Medulla oblongata (tissue), 1 donor: ENCODE data around the gene ANKRD23.
"Not testable (repeated sequence)": the region's sequence is repeated elsewhere in the genome, so short reads cannot be mapped to it uniquely, and the experiment has no call there.

Source experiments
- DNase-seq: peaks from one replicate; pipeline ENCODE4 v3.0.0-alpha.2; 2015; ENCODE audit errors: extremely low spot score

Gene ANKRD23

DNA sequence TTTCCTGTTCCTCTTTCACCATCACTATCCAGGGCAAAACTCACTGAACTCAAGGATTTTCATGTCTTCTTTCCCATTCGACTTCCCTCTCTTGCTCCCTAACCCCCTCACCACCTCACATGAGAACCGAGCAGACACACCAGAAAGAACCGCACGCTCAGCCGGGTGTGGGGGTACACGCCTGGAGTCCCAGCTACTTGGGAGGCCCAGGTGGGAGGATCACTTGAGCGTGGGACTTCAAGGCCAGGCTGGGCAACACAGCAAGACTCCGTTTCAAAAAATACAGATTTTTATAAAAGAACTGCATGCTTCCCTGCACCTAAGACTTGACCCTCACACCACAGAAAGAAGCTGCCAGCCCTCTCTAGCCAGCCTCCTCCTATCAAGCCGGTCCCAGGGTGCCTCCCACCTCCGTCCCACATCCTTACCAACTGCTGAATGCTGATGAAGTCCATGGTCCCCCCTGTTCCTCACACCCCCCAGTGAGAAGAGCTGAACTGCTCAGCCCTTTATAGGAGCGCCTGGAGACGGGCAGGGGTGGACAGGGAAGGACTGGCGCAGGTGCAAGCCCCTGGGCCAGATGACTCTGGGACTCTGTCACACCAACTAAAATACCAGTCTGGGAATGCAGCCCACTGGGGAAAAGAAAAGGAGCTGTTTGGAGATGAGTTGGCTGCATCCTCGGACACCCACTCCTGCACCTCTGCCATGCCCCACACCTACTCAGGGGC, at the start of gene ANKRD23:
Gene ANKRD23, minus strand, starts transcription at position 484 of the 731 bp plus-strand sequence. Its CDS starts 29 bp downstream, at position 455.
- no peak for DNase-seq

DNA sequence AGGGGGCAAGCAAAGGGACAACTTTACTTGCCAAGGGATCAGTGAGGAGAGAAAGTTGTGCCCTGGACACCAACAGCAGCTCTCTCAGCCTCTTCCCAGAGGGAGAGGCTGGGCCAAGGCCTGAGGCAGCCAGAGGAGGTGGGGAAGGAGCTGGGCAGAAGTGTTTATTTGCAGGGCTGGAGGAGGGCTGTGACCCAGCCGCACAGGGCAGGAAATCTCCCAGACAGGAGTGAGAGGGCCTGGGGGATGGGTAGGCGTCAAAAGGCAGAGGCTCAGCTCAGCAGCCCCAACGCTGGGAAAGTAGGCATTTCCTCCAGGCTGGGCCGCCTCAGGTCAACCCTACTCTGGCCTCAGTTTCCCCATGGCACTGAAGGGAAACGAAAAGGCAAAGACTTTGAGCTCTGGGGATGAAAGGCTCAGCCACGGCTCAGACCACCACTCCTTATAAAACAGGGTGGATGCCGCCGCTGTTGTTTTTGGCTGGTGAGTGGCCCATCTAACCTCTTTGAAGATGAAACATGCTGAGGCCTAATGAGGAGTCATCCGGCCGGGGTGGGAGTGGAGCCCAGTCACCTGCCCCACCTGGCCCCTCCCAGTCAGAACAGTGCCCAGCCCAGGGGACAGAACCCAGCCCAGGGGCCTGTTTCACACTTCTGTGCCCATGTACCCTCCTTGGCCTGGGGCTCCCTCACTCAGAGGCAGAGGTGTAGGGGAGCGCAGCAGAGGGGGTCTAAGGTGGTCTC, 47.9 kb upstream of the ANKRD23 start:
- DNase-seq: peak; percentile 73

DNA sequence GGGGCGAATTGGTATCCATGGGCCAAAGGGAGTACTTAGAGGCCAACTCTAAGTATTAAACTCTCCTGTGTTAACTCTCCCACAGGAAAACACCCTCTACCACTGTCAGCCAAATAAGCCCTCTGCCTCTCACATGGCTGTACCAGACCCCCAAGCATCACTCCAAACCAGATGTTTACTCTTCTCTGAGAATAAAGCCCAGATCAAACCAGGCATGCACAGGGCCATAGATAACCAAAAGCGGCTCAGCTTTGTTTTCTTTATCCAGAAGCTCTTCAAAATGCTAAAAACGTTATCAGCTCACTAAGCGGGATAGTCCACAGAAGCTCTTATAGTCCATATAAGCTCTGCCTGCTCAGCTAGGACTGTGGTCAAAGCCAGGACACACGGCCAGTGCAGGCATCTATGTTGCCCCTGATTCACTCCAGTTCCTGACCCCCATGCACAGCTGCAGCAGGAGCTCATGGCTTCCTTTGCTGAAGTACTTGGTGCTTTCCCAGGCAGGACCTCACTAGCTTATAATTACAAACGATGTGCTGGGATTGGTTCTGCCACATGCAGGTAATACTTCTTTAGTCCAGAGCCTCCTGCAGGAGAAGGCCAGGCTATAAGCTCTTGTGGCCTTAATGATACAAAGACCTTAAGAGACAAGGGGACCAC, 47.0 kb upstream of the ANKRD23 start:
- DNase-seq: no peak

DNA sequence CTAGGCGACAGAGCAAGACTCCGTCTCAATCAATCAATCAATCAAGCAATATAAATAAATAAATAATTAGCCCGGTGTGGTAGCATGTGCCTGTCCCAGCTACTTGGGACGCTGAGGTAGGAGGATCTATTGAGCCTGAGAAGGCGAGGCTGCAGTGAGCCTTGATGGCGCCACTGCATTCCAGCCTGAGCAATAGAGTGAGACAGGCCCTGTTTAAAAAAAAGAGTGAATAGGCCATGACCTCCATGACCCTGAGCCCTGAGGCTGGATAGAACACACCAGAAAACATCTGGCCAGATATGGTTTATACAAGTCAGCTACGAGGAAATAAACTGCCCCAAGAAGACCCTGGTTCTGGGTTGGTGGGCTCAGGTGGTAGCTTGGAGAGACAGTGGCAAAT, 46.4 kb upstream of the ANKRD23 start:
- DNase-seq: no peak

DNA sequence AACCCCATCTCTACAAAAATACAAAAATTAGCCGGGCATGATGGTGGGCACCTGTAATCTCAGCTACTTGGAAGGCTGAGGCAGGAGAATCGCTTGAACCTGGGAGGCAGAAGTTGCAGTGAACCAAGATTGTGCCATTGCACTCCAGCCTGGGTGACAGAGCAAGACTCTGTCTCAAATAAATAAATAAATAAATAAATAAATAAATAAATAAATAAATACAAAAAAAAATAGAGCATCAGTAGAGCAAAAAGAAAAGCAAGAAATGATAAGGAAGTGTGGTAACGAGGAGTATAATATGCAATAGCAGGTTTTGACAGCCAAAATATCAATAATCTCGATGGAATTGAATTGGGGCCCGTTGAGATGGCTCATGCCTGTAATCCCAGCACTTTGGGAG, 45.7 kb upstream of the ANKRD23 start:
- not testable (repeated sequence) for DNase-seq

DNA sequence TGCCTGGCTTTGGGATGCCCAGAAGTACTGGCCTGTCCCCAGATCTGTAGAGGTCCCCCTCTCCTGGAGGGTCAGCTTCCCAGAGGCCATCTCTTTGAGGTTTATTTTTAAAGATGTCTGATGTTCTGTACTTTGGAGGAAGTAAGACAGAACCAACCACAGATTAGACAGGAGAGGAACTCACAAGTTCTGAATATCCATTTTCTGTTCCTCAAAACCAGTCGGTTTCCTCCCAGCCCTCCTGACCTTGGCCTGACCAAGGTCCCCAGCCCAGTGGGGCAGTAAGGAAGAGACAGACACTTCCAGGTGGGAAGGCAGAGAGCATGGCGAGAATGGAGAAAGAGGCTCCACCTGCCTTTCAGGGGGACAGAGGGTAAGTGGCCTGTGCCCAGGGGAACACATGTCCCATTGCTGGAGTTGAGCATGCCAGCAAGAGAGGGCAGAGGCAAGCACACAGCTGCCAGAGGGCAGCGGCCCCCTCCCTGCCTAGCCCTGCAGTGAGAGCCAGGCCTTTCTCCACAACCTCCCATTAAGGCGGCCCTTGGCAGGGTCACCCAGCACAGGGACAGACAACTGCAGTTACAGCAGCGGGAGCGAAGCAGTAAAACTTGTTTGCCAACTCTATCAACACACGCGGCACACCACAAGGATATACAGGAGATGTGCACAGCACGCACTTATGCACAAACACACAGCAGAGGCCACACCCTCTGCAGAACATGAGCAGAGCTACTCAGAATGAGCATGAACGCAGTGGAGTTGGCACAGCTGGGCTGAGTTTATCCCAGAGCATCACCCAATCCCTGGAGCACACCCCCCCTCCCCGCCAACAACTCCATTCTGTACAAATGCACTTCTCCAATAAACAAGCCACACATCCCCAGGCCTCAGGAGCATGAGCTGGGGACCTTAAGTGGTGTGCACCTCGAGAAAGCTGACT, 44.5 kb upstream of the ANKRD23 start:
- DNase-seq: peak; percentile 85

DNA sequence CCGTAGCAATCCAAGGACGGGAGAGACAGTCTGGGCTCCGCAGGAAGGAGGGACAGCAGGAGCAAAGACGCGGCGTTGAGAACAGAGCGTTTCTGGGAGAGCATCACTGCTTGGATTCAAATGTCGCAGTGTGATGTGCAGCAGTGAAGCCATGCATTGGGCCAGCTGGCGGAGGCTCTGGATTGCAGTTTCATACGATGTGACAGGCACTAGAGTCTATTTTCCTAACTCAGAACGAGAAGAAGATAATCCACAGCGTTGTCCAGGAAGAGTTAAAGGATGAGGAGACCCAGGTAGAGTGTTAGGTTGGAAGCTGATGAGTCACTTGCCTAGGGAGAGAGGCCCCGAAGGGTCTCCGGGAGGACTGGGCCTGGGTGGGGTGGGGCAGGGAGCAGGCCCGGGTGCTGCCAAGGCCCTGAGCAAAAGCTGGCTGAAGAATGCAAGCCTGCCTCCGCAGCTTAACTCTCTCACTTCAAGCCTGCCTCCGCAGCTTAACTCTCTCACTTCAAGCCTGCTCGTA, 43.7 kb upstream of the ANKRD23 start:
- peak; percentile 68 for DNase-seq

DNA sequence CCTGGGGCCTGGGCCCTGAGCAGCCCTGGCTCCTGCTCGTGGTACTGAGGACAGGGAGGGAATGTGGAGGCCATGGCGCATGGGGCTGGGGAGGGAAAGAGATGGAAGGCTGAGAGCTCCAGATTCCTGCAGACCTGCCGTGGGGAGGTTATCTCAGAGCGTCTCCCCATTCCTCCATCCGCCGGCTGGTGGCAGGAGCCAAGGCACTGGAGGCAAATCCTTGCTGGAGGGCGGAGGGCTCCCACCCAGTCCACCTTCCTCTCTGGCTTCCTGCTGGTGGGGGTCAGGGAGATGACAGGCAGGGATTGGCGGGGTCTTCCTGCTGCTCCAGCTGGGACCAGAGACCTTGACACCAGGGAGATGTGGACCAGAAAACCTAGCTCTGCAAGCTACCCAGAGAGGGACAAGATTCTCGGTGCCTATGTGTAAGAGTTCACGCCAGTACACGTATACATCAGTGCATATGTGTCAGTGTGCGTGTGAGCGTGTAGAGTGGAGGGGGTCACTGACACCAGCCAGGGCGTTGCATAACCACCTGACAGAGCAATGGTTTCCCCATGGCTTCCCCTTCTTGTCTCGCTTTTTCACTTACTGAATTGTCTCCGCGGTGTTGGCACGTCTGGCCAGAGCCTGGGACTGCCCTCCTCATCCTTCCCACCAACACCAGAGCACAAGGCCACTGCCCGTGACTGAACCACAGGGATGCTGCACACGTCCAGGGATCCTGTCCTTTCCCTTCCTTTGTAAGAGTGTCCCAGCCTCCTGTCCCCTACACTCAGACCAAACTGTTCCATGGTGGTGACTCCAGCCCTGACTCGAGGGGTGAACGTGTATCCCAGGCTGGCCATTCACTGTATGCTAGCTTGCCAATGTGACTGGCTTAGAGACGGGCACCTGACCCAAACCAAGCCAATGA, 41.9 kb upstream of the ANKRD23 start:
- DNase-seq: no peak

DNA sequence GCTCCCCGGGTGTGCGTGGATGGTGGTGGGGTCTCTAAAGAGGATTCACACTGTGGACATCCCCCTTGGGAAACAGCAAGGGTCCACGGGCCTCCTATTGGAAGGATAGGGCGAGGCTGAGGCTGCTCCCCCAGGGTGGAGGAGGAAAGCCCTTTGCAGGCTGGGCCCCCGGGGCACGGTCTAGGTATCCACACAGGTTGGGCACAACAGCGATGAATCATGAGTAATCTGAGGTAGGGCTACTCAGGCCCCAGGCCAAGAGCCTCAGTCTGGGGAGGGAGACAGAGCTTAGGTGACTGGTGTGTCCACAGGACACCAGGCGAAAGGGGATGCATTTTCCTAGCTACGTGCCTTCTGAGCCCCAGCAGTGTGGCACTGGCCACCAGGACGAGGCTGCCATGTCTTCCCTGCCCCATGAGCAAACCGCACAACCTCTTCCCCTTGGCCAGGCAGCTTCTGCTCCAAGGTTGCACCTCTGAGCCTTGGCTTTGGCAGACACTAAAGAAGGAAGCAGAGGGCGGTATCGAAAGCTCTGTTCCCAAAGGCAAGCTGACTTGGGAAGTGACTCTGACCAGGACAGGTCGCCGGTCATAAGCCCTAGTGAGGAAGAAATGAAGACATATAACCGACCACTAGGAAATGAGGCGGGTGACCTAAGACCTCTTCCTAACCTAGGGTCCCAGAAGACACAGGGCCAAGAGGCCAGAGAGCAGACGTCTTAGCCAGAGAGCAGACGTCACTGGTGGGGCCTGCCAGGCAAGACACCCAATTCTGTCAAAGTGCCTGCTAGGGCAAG, 40.7 kb upstream of the ANKRD23 start:
- DNase-seq: no peak

DNA sequence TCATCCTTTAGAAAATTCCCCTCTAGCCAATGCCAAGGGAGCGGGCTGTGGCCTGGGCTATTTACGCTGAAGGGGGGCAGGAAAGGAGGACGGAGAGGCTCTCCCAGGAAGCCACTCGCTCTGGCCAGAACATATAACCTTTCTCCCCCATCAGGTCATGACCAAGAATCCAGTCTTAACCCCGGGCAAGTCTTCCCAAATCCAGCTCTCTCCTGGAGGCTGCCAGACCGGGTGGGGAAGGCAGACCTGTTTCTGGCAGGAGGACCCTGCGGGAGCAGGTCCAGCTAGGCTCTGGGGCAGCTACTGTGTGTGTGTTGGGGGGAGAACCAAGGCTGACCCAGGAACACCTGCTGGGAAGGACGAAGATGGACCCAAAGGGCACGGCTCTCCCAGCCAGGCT, 39.5 kb upstream of the ANKRD23 start:
- no peak for DNase-seq

DNA sequence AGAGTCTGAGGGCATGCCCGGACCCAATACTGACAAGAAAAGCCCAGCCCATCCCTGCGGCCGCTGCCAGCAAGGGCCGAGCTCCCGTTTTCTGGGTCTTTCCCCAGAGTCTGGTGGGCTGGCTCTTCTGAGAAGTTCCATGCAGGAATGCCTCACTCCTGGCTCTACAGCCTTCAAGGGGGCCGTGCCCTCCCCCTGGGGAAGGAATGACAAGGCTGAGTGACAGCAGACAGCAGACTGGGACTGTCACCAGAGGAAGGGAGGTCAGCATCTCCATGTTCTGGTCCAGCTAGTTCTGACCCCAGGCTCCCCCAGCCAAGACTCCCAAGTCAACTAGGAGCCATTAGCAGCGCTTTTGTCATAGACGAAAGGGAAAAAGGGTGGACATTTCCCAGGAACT, 39.1 kb upstream of the ANKRD23 start:
- DNase-seq: no peak

DNA sequence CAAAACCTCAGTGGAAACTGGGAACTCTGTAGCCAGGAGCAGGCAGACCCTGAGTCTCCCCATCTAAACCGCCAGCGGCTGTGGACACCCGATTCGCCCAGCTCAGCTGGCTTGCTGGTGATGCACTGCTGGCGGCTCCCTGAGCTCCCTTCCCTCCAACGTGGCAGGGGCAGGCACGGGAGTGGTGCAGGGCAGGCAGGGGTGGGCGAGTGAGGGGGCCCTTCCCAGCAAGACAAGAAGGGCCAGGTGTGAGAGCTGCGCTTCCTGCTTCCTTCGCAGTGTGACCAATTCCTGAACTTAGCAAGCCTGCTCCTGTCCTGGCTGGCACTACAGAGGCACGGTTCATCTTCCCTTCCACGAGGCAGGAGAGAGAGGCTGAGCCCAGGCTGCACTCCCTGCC, 38.4 kb upstream of the ANKRD23 start:
- DNase-seq: no peak

DNA sequence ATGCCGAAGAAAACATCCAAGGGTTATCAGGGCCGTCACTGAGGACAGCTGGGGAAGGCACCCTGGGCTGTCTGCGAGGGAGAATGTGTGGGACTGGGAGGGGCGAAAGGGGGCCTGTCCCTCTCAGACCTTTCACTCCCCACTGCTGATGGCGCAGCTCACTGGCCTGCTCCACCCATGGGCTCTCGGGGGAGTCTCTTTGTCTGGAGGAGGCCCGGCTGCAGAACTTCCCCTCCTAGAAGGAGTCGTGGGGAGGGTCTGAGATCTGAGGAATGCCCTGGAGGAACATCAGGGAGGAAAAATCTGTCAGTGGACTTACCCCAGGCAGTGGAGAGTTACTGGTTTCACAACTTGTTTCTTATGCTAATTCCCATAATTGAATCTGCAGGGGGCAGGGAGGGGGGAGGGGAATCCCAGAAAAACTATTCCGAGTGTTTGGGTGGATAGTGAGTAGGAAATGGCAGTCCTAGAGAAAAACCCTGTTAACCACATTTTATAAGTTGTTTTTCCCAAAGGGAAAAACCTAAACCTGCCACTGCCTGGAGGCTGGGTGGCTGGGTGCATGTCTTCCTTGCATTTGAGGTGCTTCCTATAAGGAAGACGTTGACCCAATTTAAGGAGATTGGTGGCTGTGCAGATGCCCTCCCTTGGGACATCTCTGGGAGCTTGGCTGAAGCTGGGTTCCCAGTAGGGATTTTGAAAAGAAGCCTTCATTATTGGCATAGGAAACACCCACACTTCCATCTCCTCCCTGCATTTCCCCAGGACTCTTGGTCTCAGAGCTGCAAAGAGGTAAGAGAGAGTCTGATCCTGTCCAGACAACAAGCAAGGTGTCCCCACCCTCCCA, 37.8 kb upstream of the ANKRD23 start:
- DNase-seq: no peak

DNA sequence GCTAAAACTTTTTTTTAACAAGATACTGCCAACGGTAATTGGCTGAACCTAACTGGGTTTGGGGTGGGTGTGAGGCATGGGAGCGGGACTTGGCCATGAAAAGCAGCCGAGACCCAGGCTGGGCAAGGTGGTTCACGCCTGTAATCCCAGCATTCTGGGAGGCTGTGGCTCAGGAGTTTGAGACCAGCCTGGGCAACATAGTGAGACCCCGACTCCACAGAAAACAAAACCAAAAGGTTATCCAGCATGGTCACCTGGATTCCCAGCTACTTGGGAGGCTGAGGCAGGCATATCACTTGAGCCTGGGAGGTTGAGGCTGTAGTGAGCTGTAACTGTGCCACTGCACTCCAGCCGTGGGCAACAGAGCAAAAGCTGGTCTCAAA, 37.1 kb upstream of the ANKRD23 start:
- no peak for DNase-seq

DNA sequence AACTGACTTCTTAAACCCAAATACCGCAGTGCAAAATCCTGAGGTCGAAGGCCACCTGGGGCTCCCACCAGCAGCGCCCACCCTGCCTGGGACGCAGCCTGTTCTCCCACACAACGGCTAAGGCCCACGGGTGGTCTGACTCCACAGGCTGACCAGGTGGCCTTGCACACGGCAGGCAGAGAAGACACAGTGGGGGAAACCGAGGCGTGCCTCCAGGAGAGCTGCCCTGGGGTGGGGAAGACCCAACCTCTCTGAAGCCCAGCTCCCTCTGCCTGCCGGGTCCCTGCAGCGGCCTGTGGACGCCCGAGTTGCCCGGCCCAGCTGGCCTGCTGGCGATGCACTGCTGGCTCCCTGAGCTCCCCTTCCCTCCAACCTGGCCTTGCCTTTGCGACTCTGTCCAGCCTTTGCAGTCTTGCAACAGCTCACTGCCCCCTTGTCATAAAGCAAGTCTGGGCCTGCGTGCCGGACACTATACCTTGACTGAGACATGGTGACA, 35.8 kb upstream of the ANKRD23 start:
- no peak for DNase-seq

DNA sequence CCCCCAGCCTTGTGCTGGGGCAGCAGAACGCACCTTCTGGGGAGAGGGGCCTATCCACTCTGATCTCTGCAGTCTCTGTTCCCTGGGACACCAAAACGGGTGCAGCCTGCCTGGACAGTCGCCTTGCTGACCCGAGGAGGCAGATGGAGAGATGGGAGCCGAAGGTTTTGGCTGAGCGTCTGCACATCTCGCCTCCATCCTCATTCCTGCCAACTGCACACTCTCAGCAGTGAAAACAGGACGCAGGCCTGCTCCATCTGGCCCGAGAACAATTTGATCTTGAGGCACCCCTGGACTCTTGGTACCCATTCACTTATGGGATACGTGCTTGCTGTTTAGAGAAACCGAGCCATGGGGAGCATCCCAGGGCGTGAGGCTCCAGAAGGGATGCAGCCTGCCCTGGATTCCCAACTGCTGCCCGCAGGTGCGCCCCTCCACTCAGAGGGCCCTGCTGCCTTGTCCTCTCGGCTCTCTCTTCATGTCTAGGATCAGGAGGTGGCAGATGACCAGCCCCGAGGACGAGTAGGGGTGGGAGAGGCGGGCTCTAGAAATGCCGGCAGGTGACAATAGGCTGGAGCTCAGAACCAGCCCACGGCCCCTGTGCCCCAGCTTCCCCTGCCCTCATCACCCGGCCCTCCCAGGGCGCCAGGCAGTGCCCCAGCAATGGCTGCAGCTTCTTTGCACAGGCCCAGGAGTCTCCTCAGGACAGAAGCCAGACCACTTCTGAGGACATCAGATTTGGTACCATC, 35.1 kb upstream of the ANKRD23 start:
- DNase-seq: no peak

DNA sequence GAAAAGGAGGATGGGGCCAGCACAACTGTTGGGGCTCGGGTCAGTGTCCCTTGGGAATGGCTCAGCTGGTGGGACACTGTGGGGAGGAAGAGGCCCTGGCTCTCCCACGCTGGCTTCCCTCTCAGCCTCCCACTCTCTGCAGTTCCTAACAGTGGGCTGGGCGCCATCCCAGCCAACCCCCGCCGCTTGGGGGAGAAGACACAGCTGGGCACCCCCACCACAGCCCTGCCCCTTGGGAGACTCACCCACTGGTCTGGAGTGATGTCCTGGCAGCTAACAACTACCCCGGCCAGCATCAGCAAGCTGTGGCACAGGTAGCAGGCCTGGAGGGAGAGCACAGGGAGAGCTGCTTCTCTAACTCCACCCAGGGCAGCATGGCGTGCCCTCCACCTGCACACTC, 34.4 kb upstream of the ANKRD23 start:
- DNase-seq: no peak

DNA sequence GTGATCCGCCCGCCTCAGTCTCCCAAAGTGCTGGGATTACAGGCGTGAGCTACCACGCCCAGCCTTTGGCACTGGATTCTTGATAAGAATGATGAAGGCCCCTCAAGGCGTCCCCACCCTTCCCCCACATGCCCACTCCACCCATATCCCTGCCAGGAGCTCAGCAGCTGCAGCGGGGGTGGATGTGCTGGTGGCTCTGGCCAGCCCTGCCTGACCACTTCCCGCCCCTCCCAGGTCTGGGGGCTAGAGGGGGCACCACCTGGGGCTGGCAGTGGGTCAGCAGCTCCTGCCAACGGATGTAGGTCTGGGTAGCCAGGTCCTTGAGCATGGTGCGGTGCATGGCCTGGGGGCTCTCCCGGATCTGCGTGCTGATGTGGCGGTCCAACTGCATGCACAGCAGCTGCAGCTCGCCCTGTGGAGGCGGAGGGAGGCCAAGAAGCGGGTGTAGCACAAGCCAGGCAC, 33.8 kb upstream of the ANKRD23 start:
- no peak for DNase-seq
